Mesendoderm (in vitro differentiated cells): ENCODE results near the gene PCF11.
"Not testable (repeated sequence)": the region's sequence is repeated elsewhere in the genome, so short reads cannot be mapped to it uniquely, and the experiment has no call there.

Experiments used
- DNase-seq: peaks from one replicate; pipeline ENCODE4 v3.0.0; 2013
- H2AK5ac ChIP-seq: 2 replicates; pipeline ENCODE4 v1.6.1; 2013; ENCODE audit warnings: low read length, inconsistent platforms
- H2BK120ac ChIP-seq: 2 replicates; pipeline ENCODE4 v1.6.1; 2013; ENCODE audit warnings: low read depth, mild to moderate bottlenecking, low read length, moderate library complexity, mixed read lengths
- H2BK15ac ChIP-seq: replicated peaks from 2 replicates; pipeline ENCODE4 v1.6.1; 2013; ENCODE audit warnings: low read depth, mild to moderate bottlenecking, moderate library complexity
- H2BK5ac ChIP-seq: 2 replicates; pipeline ENCODE4 v1.6.1; 2013; ENCODE audit warnings: low read length, inconsistent platforms
- H3K18ac ChIP-seq: 2 replicates; pipeline ENCODE4 v1.6.1; 2013; ENCODE audit warnings: mild to moderate bottlenecking, low read length, mixed read lengths
- H3K23ac ChIP-seq: one replicate; pipeline ENCODE4 v1.6.1; 2013; ENCODE audit warnings: low read length
- H3K27ac ChIP-seq: 2 replicates; pipeline ENCODE4 v1.5.1; 2013; ENCODE audit warnings: low read depth, mild to moderate bottlenecking, inconsistent platforms, low read length, moderate library complexity
- H3K27me3 ChIP-seq: 2 replicates; pipeline ENCODE4 v1.6.1; 2013; ENCODE audit warnings: low read length, control low read depth, mild to moderate bottlenecking, inconsistent platforms; ENCODE audit not compliant: insufficient read depth, poor library complexity
- H3K36me3 ChIP-seq: 2 replicates; pipeline ENCODE4 v1.6.1; 2013; ENCODE audit warnings: low read length, inconsistent platforms; ENCODE audit not compliant: control insufficient read depth, insufficient read depth
- H3K4ac ChIP-seq: one replicate; pipeline ENCODE4 v1.6.1; 2013; ENCODE audit warnings: low read depth, mild to moderate bottlenecking, low read length, moderate library complexity
- H3K4me1 ChIP-seq: 2 replicates; pipeline ENCODE4 v1.6.1; 2013; ENCODE audit warnings: low read depth, low read length, inconsistent platforms; ENCODE audit not compliant: control insufficient read depth
- H3K4me2 ChIP-seq: 2 replicates; pipeline ENCODE4 v1.6.1; 2013; ENCODE audit warnings: low read length
- H3K4me3 ChIP-seq: 2 replicates; pipeline ENCODE4 v1.5.1; 2013; ENCODE audit warnings: mild to moderate bottlenecking, low read length
- H3K56ac ChIP-seq: one replicate; pipeline ENCODE4 v1.6.1; 2013; ENCODE audit warnings: low read length
- H3K79me1 ChIP-seq: 2 replicates; pipeline ENCODE4 v1.6.1; 2013; ENCODE audit warnings: low read length, inconsistent platforms
- H3K79me2 ChIP-seq: 2 replicates; pipeline ENCODE4 v1.6.1; 2013; ENCODE audit warnings: mild to moderate bottlenecking, low read length; ENCODE audit not compliant: control insufficient read depth, insufficient read depth
- H3K9ac ChIP-seq: 2 replicates; pipeline ENCODE4 v1.6.1; 2013; ENCODE audit warnings: low read length, inconsistent platforms
- H4K5ac ChIP-seq: one replicate; pipeline ENCODE4 v1.6.1; 2013; ENCODE audit warnings: low read length
- H4K8ac ChIP-seq: one replicate; pipeline ENCODE4 v1.6.1; 2013; ENCODE audit warnings: low read depth, mild to moderate bottlenecking, control low read depth, low read length, moderate library complexity
- WGBS: extraction: QIAGEN DNeasy Blood & Tissue Kit; methylation state at CpG from one replicate; pipeline ENCODE4 v1.1.7; 2013; ENCODE audit warnings: low lambda C conversion rate, missing lambda C conversion rate; ENCODE audit not compliant: insufficient coverage; ENCODE audit errors: extremely low coverage; 5-methylcytosine and 5-hydroxymethylcytosine counted together

PCF11 gene

DNA sequence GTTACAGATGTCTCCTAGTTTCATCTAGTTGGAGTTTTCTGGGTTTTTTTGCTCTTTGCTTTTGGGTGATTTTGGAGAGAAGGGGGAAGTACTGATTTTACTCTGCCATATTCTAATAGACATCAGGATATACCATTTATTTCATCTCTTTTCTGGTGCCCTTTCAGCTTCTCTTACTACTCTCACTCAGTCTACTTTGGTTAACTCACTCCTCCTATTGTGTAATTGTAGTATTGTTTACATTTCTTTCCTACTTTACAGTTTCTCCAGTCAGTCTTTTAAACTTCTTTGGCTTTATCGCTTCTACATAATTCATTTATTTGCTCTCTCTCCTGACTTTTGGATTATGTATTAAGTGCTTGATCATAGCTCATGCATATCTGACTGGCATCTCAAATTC is 43.1 kb downstream of the PCF11 start:
- Histone ChIP-seq H3K27me3 (no peaks in the 10 kb centered on the region), H3K9ac (no peak overlapping the region), H3K4me2 (no peak overlapping the region), H4K5ac (no peak overlapping the region), H2AK5ac (no peak overlapping the region), H3K4ac (no peak overlapping the region), H3K56ac (no peak overlapping the region), H3K18ac (no peak overlapping the region), H3K79me2 (no peaks in the 10 kb centered on the region), H3K23ac (no peak overlapping the region), H3K79me1 (peaks cover 1% of the 10 kb centered on the region), H2BK120ac (no peak overlapping the region), H2BK5ac (no peak overlapping the region), H4K8ac (no peak overlapping the region), H2BK15ac (no peak overlapping the region), H3K4me3 (no peak overlapping the region), H3K36me3 (no peaks in the 10 kb centered on the region), H3K27ac (no peak overlapping the region), H3K4me1 (peaks cover 2% of the 10 kb centered on the region)
- DNase-seq, result no peak
- WGBS, result no CpG with 5 or more reads among the region's 1 CpG

DNA sequence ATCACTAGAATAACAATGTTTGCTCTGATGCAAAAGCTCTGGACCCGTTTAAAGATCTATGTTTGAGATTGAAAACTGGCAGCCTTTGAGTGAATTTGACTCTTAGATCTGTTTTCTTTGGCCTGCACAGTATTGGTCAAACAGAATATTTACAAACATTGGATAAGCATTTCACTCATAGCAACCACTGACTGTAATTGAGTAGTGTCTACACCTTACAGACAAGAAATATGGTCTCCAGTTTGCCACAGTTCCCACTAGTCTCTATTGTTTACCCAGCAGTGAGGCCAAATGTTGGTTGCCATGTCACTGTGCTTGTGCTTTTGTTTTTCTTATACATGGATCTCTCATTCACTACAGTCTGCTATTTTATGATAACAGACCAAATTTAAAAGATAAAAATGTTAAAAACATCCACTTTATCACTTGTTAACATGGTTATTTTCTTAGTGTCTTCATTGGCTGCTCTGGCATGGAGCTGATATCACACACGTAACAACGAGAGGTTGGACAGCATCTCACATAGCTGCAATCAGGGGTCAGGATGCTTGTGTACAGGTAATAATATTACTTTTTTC is 48.8 kb downstream of the PCF11 start:
- Histone ChIP-seq H2BK120ac (no peak overlapping the region), H3K79me2 (no peaks in the 10 kb centered on the region), H3K9ac (no peak overlapping the region), H4K8ac (no peak overlapping the region), H2AK5ac (no peak overlapping the region), H3K4me3 (no peak overlapping the region), H3K18ac (no peak overlapping the region), H3K27me3 (no peaks in the 10 kb centered on the region), H3K4me2 (no peak overlapping the region), H3K27ac (no peak overlapping the region), H3K4me1 (no peaks in the 10 kb centered on the region), H3K4ac (no peak overlapping the region), H3K56ac (no peak overlapping the region), H2BK5ac (no peak overlapping the region), H3K79me1 (no peaks in the 10 kb centered on the region), H3K36me3 (no peaks in the 10 kb centered on the region), H2BK15ac (no peak overlapping the region), H4K5ac (no peak overlapping the region), H3K23ac (no peak overlapping the region)
- DNase-seq, result peak; percentile 60
- WGBS, result no CpG with 5 or more reads among the region's 3 CpGs

- no peak overlapping the region for H3K9ac ChIP-seq
- H3K79me1 ChIP-seq, result no peaks in the 10 kb centered on the region
- WGBS, result no CpG with 5 or more reads among the region's 1 CpG
- H2BK120ac ChIP-seq, result no peak overlapping the region
- no peaks in the 10 kb centered on the region for H3K4me1 ChIP-seq
- H3K4me3 ChIP-seq, result no peak overlapping the region
- H2AK5ac ChIP-seq, result no peak overlapping the region
- no peaks in the 10 kb centered on the region for H3K36me3 ChIP-seq
- no peak overlapping the region for H3K56ac ChIP-seq
- H3K27me3 ChIP-seq, result no peaks in the 10 kb centered on the region
- H3K4ac ChIP-seq, result no peak overlapping the region
- peak; percentile 68 for DNase-seq
- no peak overlapping the region for H2BK5ac ChIP-seq
- H3K18ac ChIP-seq, result no peak overlapping the region
- H3K27ac ChIP-seq, result no peak overlapping the region
- no peak overlapping the region for H2BK15ac ChIP-seq
- H4K5ac ChIP-seq, result no peak overlapping the region
- H3K79me2 ChIP-seq, result no peaks in the 10 kb centered on the region
- H3K23ac ChIP-seq, result no peak overlapping the region
- H3K4me2 ChIP-seq, result no peak overlapping the region
- H4K8ac ChIP-seq, result no peak overlapping the region
Observed at GRCh38 chr11:83206221-83206620, 49.3 kb downstream of the PCF11 start.

DNA sequence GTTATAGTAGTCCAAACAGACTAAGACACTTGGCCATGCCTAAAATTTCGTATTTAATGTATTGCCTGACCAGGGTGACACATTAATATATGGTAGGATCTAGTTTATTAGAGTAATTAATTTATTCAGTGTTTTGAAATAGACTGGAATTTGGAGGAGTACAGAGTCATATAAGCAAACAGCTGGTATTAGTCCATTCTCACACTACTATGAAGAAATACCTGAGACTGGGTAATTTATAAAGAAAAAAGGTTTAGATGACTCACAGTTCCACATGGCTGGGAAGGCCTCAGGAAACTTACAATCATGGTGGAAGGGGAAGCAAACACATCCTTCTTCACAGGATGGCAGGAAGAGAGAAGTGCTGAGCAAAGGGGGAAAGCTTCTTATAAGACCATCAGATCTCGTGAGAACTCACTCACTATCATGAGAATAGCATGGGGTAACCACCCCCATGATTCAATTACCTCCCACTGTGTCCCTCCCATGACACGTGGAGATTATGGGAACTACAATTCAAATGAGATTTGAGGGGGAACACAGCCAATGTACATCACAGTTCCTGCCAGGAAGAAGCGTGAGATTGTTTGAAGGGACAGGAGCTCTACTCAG is 49.9 kb downstream of the PCF11 start:
- H4K8ac ChIP-seq, H2BK5ac ChIP-seq, H3K4me2 ChIP-seq, H3K79me2 ChIP-seq, H3K4me1 ChIP-seq, H3K27me3 ChIP-seq, H2BK15ac ChIP-seq, H2AK5ac ChIP-seq, H3K4me3 ChIP-seq, H3K56ac ChIP-seq, H3K23ac ChIP-seq, H3K4ac ChIP-seq, H3K27ac ChIP-seq, H3K9ac ChIP-seq, H3K79me1 ChIP-seq, H4K5ac ChIP-seq, H3K36me3 ChIP-seq, H3K18ac ChIP-seq, H2BK120ac ChIP-seq: not testable (repeated sequence)
- DNase-seq, result peak; percentile 49
- WGBS, result no CpG with 5 or more reads among the region's 4 CpGs

GRCh38 chr11:83219095-83219494 is 62.2 kb downstream of the PCF11 start:
- Histone ChIP-seq H3K36me3 (no peaks in the 10 kb centered on the region), H3K4me3 (no peak overlapping the region), H4K5ac (no peak overlapping the region), H3K4me2 (no peak overlapping the region), H3K18ac (no peak overlapping the region), H3K27me3 (no peaks in the 10 kb centered on the region), H3K9ac (no peak overlapping the region), H2BK120ac (no peak overlapping the region), H2BK5ac (no peak overlapping the region), H3K79me2 (no peaks in the 10 kb centered on the region), H3K79me1 (no peaks in the 10 kb centered on the region), H2AK5ac (no peak overlapping the region), H3K56ac (no peak overlapping the region), H3K27ac (no peak overlapping the region), H3K4ac (no peak overlapping the region), H3K23ac (no peak overlapping the region), H3K4me1 (no peaks in the 10 kb centered on the region), H4K8ac (no peak overlapping the region), H2BK15ac (no peak overlapping the region)
- no CpG with 5 or more reads among the region's 8 CpGs for WGBS
- peak; percentile 58 for DNase-seq

DNA sequence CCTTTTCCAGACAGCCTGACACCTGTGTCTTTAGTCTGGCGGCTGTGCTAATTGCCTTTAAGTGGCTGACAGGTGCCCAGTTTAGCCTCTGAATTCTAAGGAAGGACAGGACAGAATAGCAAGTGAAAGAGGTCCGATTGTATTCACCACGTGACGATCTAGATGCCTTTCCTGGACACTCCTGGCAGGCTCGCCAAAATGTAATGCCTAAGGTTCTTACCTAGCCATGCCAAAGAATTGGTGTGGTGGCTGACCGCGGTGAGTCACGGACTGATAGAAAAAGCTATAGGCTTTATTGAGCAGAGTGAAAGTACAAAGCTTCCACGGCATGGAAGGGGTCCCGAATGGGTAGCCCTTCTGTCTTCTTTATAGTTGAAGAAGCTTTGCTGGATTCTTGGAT is 63.3 kb downstream of the PCF11 start:
- no peak overlapping the region for H2BK15ac ChIP-seq
- H2AK5ac ChIP-seq, result no peak overlapping the region
- no peak overlapping the region for H3K56ac ChIP-seq
- no peaks in the 10 kb centered on the region for H3K36me3 ChIP-seq
- H3K27ac ChIP-seq, result no peak overlapping the region
- peak overlapping the region; percentile 67 for H2BK120ac ChIP-seq
- no peak for DNase-seq
- H3K79me2 ChIP-seq, result no peaks in the 10 kb centered on the region
- no peak overlapping the region for H3K18ac ChIP-seq
- H3K4ac ChIP-seq, result no peak overlapping the region
- no peaks in the 10 kb centered on the region for H3K79me1 ChIP-seq
- H3K9ac ChIP-seq, result no peak overlapping the region
- H2BK5ac ChIP-seq, result no peak overlapping the region
- H3K23ac ChIP-seq, result no peak overlapping the region
- H3K4me2 ChIP-seq, result no peak overlapping the region
- H3K27me3 ChIP-seq, result no peaks in the 10 kb centered on the region
- WGBS, result no CpG with 5 or more reads among the region's 10 CpGs
- H4K8ac ChIP-seq, result no peak overlapping the region
- no peaks in the 10 kb centered on the region for H3K4me1 ChIP-seq
- no peak overlapping the region for H3K4me3 ChIP-seq
- H4K5ac ChIP-seq, result no peak overlapping the region
